NCI-H774 (cell line): Measurements from ENCODE around the gene ITM2C.

Experiments used
- DNase-seq: peaks from one replicate; lab custom pipeline; 2025; lab: John Stamatoyannopoulos, UW

ITM2C gene

DNA sequence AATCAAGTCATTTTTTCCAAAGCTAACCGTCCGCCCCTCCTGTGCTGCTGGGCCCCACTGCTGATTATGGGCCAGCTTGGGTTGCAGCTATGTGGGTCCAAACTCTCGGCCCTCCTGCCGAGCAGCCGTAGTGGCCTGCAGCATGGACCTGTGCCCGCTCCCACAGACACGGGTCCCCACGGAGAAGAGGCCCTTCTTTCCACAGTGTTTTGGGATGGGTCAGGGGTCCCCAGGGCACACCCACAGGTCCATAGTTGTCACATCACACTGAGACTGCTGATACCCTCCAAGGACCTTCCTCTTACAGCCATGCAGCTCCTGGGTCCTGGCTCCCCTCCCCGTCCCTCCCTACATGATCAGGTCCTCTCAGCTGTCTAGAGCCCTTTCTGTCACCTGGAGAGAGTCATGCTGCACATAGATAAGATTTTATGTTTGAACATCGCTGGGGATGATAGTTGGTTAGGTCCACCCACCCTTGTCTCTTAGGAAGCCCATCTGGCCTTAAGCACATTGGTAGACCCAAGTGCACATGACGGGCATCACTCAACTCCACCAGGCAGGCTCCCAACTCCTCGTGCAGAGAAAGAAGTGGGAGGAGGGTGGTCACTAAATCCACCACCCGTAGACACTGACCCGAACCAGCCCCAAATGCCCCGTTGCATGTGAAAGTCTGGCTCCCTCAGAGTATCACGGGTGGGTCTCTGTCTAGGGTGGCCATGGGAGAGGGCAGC, 42.8 kb downstream of the ITM2C start:
- DNase-seq = no peak

- no peak for DNase-seq
These were observed 43.4 kb downstream of the ITM2C start for GRCh38 chr2:230908092-230908594.

- no peak for DNase-seq
These were observed 44.0 kb downstream of the ITM2C start for GRCh38 chr2:230908595-230909191.

DNA sequence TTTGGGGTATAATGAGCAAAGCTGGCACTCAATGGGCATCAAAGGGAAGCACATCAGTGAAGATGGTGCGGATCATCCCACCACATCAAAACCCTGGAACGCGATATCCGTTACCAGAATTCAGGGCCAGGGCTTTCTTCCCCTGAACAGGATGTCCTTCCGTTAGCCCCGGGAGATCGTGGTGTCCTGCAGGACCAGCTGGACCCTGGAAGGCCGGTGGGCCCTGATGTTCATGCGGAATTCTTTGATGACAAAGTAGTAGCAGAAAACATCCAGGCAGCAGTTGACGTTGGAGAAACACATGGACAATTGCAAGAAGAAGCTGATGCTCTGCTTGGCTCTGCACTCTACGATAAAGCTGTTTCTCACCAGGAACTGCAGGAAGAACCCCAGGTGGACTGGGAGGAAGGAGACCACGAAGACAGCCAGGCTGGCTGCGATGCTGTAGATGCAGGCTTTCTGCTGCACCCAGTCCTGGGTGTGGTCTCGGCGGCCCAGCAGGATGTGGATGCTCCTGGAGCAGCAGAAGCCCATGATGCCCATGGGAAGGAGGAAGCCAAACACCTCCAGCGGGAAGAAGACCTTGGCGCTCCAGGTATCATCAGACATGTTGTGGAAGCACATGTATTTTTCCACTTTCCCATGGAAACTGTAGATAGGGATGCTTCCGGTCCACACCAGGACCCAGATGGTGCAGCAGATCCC, 45.3 kb downstream of the ITM2C start:
- DNase-seq = no peak

DNA sequence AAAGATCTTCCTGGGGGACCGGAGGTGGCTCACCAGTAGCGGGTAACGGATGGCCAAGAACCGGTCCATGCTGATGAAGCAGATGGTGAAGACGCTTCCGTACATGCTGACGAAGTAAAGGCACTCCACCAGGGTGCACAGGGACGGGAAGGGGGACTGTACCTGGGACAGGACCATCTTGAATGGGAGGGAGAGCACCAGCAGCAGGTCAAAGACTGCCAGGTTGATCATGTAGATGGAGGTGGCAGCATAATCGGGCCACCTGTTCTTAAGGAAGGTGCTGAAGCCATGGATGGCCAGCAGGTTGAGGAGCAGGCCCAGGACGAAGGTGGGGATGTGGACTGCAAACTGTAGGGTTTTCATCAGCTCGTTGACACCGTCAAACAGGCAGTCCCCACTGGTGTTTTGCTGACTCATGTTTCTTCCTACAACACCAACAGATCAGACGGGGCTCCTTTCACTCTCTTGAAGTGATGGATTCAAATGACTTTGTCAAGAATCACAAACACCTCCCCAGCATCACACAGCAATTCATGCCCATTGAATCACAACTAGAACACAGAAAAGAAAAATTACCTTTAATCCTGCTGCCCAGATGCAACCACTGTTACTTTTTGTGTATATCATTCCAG, 45.9 kb downstream of the ITM2C start:
- no peak for DNase-seq

- no peak for DNase-seq
These were observed 47.3 kb downstream of the ITM2C start for GRCh38 chr2:230912046-230912445.

DNA sequence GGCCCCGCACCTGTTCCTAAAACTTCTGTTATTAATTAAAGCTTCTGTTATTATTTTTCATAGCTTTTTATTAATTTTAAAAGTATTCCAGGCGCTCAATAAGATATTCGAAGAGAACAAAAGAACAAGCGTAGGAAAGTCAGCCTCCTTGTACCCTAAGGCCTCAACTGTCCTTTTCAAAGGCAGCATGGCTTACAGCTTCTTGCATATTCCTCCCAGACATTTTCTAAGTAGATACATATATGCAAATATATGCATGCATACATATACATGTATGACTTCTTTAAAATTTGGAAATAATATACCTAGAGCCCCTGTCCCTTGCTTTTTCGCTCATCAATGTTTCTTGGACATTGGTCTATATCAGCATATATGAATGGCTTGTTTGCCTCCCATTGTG, 48.0 kb downstream of the ITM2C start:
- no peak for DNase-seq

DNA sequence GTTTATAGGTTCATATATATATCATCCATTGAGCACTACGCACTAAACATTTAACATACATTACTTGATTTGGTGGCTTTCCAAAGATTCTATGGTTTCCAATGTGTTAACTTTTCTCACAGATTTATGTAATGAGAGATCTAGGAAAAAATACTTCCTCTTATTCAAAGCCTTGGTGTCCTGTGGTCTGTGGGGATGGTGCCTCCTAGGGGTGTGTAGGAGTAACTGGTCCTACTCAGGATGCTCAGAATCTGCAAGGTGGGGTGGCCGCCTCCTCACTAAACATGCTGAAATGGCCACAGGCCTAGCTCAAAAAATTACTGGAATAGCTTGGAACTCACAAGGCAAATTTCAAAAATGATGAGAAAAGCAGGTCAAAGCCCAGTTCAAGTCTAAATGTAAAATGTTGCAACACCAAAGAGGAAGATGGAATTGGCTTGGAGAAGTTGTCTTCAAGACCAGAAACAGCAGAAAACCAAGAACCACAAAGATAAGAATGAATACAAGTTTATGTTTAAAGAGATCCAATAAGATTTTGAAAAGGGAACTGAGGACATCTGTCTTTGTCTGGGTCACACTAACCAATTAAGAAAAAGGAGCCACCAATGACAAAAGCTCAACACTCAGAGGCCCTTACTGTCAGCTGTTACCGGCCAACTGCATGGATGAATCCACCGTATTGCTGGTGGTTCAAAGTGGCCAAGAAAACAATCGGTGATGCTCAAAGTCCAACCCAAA, 48.8 kb downstream of the ITM2C start:
- no peak for DNase-seq

- no peak for DNase-seq
These were observed 50.1 kb downstream of the ITM2C start for GRCh38 chr2:230914886-230915285.

- DNase-seq = no peak
These were observed 50.6 kb downstream of the ITM2C start for GRCh38 chr2:230915319-230915718.

- DNase-seq = no peak
These were observed 51.5 kb downstream of the ITM2C start for GRCh38 chr2:230916218-230916617.

DNA sequence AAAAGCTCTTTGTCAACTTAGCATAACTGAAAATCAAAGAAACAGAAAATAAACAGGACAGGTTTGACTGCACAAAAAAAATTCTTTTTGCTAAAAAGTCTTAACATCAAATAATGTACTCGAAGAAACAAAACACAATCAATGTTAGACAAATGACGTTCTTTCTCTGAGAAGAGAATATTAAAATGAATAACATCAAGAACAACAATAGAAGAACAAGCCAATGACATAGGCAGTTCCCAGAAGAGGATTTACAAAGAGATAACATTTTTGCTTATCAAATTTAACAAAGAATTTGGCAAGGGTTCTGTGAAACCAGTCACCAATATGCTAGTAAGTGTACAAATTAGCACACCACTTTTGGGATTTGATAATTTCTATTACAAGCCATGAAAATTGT, 54.5 kb downstream of the ITM2C start:
- no peak for DNase-seq

DNA sequence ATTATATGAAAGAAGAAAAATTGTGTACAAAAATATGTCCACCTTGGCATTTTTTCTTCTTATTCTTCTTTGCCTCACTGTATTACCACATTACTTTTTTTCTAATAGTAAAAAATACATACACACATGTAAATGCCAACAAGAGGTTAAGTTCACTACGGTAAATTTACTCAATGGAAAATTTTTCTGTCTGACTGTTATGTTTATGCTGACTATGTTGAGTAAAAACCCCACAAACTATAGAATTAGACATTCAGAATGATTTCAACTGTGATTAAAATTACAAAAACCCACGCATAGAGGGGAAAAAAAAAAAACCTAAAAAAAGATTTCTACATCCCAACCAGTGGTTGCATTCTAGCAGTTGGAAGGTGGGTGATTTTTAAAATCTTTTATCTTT, 54.9 kb downstream of the ITM2C start:
- DNase-seq = no peak

- no peak for DNase-seq
These were observed 55.4 kb downstream of the ITM2C start for GRCh38 chr2:230920167-230920566.

GRCh38 chr2:230921806-230922595, 57.3 kb downstream of the ITM2C start:
- no peak for DNase-seq

DNA sequence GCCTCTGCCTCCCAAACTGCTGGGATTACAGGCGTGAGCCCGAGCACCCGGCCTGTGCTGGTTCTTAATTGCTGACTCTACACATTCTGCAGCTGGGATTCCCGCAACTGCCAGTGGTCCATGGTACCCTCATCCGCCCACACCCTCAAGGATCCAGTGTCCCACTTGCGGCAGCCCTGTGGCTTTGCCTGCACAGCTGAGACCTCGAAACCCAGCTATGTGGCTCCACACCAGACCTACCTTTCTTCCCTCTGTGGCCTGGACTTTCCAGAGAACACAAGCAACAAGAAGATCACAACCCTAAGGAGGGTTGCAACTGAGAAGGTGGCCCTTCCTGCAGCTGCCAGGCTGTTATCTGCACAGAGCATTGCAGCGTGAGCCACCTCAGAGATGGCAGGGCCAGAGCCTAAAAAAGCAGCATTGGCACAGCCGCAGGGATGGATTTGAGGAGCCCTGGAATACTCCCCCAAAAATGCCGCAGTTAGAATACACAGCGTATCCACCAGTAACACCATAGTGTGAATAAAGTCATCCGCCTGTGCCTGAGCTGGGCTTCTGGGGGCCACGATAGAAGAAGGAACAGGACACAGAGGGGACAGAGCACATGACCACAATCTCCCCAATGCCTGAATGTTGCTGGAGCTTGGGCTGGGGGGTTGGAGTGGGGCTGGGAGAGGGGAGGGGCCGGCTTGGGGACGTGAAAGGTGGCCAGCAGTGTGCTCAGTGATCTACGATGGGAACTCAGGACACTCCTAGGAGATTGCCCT, 58.4 kb downstream of the ITM2C start:
- DNase-seq = no peak

- DNase-seq = no peak
These were observed 59.3 kb downstream of the ITM2C start for GRCh38 chr2:230924092-230924469.

DNA sequence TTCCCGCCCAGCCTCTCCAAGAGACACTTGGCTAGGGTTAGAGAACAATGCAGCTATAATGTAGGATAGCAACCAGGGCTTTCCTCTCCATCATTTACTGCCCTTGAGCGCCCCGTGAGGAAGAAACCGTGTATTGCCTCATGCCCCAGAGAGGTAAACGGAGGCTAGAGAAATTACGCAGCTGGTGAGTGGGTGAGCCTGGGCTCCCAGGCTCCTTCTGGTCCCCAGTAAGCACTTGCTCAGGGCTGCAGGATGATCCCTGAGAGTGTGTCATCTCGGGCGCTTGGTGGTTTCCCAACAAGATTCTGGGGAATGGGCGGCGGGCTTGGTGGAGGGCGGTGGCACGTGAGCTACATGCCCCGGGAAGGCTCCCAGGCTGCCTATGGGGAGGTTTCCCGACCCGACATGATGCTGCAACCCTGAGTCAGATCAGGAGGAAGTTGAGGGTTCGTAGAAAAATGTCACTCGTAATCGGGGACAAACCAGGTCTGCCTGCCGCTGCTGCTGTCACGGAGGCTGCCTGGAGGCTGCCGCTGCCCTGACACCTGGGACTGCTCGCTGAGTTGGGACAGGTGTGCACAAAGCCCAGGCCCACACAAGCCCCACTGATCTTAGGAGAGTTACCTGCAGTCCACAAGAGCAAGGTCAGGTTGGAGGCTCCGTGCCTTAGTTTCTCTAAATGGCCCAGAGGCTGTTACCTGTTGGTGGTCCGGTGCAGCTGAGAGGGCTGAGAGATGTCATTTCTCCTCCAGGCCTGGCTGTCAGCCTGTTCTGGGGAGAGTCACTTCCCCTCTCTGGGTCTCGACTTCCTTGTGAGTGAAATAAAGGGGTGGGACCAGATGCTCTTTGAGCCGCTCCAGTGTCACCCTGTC, 60.0 kb downstream of the ITM2C start, which contains the start of gene GPR55:
TSS of gene GPR55 (minus strand) at position 773 of the 872 bp plus-strand sequence. CDS start 14,280 bp downstream, outside the sequence.
- peak; percentile 0 for DNase-seq

DNA sequence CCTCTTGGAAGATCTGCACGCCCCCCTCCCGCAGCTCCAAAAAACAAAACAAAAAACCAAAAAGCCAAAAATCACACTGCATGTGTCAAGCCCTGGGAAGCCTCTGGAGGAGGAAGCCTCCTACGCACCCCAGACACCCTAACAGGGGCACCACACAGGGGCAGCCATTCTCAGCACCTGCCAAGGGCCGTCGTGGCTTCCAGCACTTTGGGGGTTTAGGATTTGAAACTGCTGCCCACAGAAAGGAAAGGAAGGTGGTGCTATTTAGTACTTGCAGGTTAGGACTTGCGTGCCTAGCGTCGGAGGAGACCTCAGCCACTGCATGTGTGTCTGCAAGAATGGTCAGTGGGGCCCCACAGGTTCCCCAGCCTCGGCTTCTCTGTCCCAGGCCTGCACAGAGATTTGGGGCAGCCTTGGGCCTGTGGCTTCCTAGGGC, 60.7 kb downstream of the ITM2C start:
- no peak for DNase-seq
